IMR-90 (cell line): ENCODE measurements around the gene FAM81A. TPM values are rescaled to one million over a fixed set of nuclear protein-coding genes. Genes with fewer than 3 reads are reported as not detected.

Source experiments
- ATAC-seq: fragments of 200-7000 bp; cut with Tn5 transposase; 2 replicates; pipeline ENCODE4 v1.9.1; 2020; ENCODE audit warnings: low read depth, mild to moderate bottlenecking, moderate library complexity
- BruUV-seq: library from RNA; stranded (reverse); fragments of 400-500 nt; replicated peaks from 2 replicates; lab custom pipeline; 2021; lab: Mats Ljungman, UMichigan
- CTCF ChIA-PET: fragments of 300-600 bp; formaldehyde crosslinking; extraction: SDS; loops from one replicate; lab custom pipeline; 2021; ENCODE audit warnings: antibody characterized with exemption; lab: Yijun Ruan, JAX
- POLR2A ChIA-PET: fragments of 300-600 bp; sonication (Branson Sonifier 250); formaldehyde crosslinking; loops from one replicate; lab custom pipeline; 2022; ENCODE audit warnings: antibody characterized with exemption; ENCODE audit not compliant: unreplicated experiment; lab: Charles Lee
- DNase-seq: peaks from one replicate; pipeline ENCODE4 v3.0.0; 2013
- H2AFZ ChIP-seq: replicated peaks from 2 replicates; pipeline ENCODE3; 2013; ENCODE audit warnings: low read length, mild to moderate bottlenecking; ENCODE audit not compliant: poor library complexity
- H2AK5ac ChIP-seq: 2 replicates; pipeline ENCODE4 v1.6.1; 2013; ENCODE audit warnings: low read depth, low read length, inconsistent platforms
- H2AK9ac ChIP-seq: replicated peaks from 2 replicates; pipeline ENCODE3; 2013; ENCODE audit warnings: mild to moderate bottlenecking, low read depth, low read length, moderate library complexity; ENCODE audit not compliant: poor library complexity
- H2BK120ac ChIP-seq: 2 replicates; pipeline ENCODE4 v1.6.1; 2013; ENCODE audit warnings: low read depth, low read length, inconsistent platforms
- H2BK15ac ChIP-seq: 3 replicates; pipeline ENCODE4 v1.6.1; 2013; ENCODE audit warnings: low read depth, low read length, inconsistent platforms
- H2BK20ac ChIP-seq: 2 replicates; pipeline ENCODE4 v1.6.1; 2013; ENCODE audit warnings: low read depth, mild to moderate bottlenecking, inconsistent platforms, low read length, moderate library complexity
- H2BK5ac ChIP-seq: 2 replicates; pipeline ENCODE4 v1.6.1; 2013; ENCODE audit warnings: mild to moderate bottlenecking, low read depth, low read length, inconsistent platforms; ENCODE audit not compliant: poor library complexity, severe bottlenecking
- H3K14ac ChIP-seq: replicated peaks from 2 replicates; pipeline ENCODE4 v1.6.1; 2013; ENCODE audit warnings: low read depth, low read length, inconsistent platforms
- H3K18ac ChIP-seq: 2 replicates; pipeline ENCODE4 v1.6.1; 2013; ENCODE audit warnings: low read depth, low read length, control low read depth
- H3K23ac ChIP-seq: 2 replicates; pipeline ENCODE4 v1.6.1; 2013; ENCODE audit warnings: low read depth, low read length, inconsistent platforms
- H3K27ac ChIP-seq: 2 replicates; pipeline ENCODE4 v1.5.1; 2013; ENCODE audit warnings: mild to moderate bottlenecking, control low read depth, low read length; ENCODE audit not compliant: insufficient read depth
- H3K27me3 ChIP-seq: 2 replicates; pipeline ENCODE4 v1.6.1; 2013; ENCODE audit warnings: low read length; ENCODE audit not compliant: control insufficient read depth, insufficient read depth
- H3K36me3 ChIP-seq: 2 replicates; pipeline ENCODE4 v1.6.1; 2013; ENCODE audit warnings: low read length, mixed read lengths; ENCODE audit not compliant: control insufficient read depth, insufficient read depth
- H3K4ac ChIP-seq: 2 replicates; pipeline ENCODE4 v1.6.1; 2013; ENCODE audit warnings: low read depth, low read length, inconsistent platforms
- H3K4me1 ChIP-seq: 2 replicates; pipeline ENCODE4 v1.6.1; 2013; ENCODE audit warnings: low read length, mixed read lengths; ENCODE audit not compliant: control insufficient read depth, insufficient read depth
- H3K4me2 ChIP-seq: 2 replicates; pipeline ENCODE4 v1.6.1; 2013; ENCODE audit warnings: low read depth, mild to moderate bottlenecking, control low read depth, low read length, moderate library complexity
- H3K4me3 ChIP-seq: 2 replicates; pipeline ENCODE4 v1.5.1; 2013; ENCODE audit warnings: low read depth, mild to moderate bottlenecking, control low read depth, low read length, moderate library complexity; ENCODE audit not compliant: insufficient read depth
- H3K56ac ChIP-seq: 2 replicates; pipeline ENCODE4 v1.6.1; 2013; ENCODE audit warnings: low read length, inconsistent platforms; ENCODE audit not compliant: insufficient read depth; ENCODE audit errors: extremely low read depth
- H3K79me1 ChIP-seq, 2 experiments: 2 replicates each; pipeline ENCODE4 v1.6.1; 2013; ENCODE audit warnings: low read length in 2 of 2, inconsistent platforms in 1 of 2, low read depth in 1 of 2
- H3K9ac ChIP-seq: 2 replicates; pipeline ENCODE4 v1.6.1; 2013; ENCODE audit warnings: low read depth, low read length, control low read depth
- H3K9me1 ChIP-seq: 2 replicates; pipeline ENCODE4 v1.6.1; 2013; ENCODE audit warnings: low read length, inconsistent platforms; ENCODE audit not compliant: insufficient read depth
- H3K9me3 ChIP-seq: 2 replicates; pipeline ENCODE4 v1.6.1; 2013; ENCODE audit warnings: low read length; ENCODE audit not compliant: control insufficient read depth, insufficient read depth
- H4K20me1 ChIP-seq: 2 replicates; pipeline ENCODE4 v1.6.1; 2013; ENCODE audit warnings: low read length, inconsistent platforms; ENCODE audit not compliant: insufficient read depth
- H4K5ac ChIP-seq: 2 replicates; pipeline ENCODE4 v1.6.1; 2013; ENCODE audit warnings: mild to moderate bottlenecking, low read depth, low read length, control low read depth
- H4K8ac ChIP-seq, 2 experiments: 2 replicates each; pipeline ENCODE4 v1.6.1; 2013; ENCODE audit warnings: low read depth in 2 of 2, low read length in 2 of 2, control low read depth in 1 of 2, inconsistent platforms in 1 of 2
- H4K91ac ChIP-seq: 2 replicates; pipeline ENCODE4 v1.6.1; 2013; ENCODE audit warnings: low read depth, low read length, inconsistent platforms; ENCODE audit not compliant: insufficient read depth
- BHLHE40 ChIP-seq: fragments of 150-350 bp; IDR thresholded peaks from 2 replicates; pipeline ENCODE4 v1.6.1; 2016; ENCODE audit warnings: mild to moderate bottlenecking, low read depth, low read length
- CEBPB ChIP-seq: IDR thresholded peaks from 2 replicates; pipeline ENCODE4 v1.6.1; 2012; ENCODE audit warnings: low read depth, low read length, improper control_type of control experiment
- CHD1 ChIP-seq: IDR thresholded peaks from 2 replicates; pipeline ENCODE4 v1.6.1; 2012; ENCODE audit warnings: low read depth, low read length, improper control_type of control experiment
- FOS ChIP-seq: fragments of 150-350 bp; IDR thresholded peaks from 2 replicates; pipeline ENCODE4 v1.6.1; 2016; ENCODE audit warnings: low read depth, low read length
- MAFK ChIP-seq: IDR thresholded peaks from 2 replicates; pipeline ENCODE4 v1.6.1; 2012; ENCODE audit warnings: low read depth, low read length, improper control_type of control experiment
- MAZ ChIP-seq: IDR thresholded peaks from 2 replicates; pipeline ENCODE4 v1.6.1; 2012; ENCODE audit warnings: low read depth, mild to moderate bottlenecking, low read length, improper control_type of control experiment, moderate library complexity, borderline replicate concordance
- MXI1 ChIP-seq: IDR thresholded peaks from 2 replicates; pipeline ENCODE4 v1.6.1; 2012; ENCODE audit warnings: low read depth, mild to moderate bottlenecking, low read length, moderate library complexity, borderline replicate concordance
- NFE2L2 ChIP-seq: fragments of 150-350 bp; IDR thresholded peaks from 2 replicates; pipeline ENCODE4 v1.6.1; 2016; ENCODE audit warnings: low read depth, mild to moderate bottlenecking, low read length
- POLR2A ChIP-seq: IDR thresholded peaks from 2 replicates; pipeline ENCODE4 v1.6.1; 2012; ENCODE audit warnings: mild to moderate bottlenecking, low read depth, low read length
- RAD21 ChIP-seq: IDR thresholded peaks from 2 replicates; pipeline ENCODE4 v1.6.1; 2012; ENCODE audit warnings: low read length, improper control_type of control experiment
- RCOR1 ChIP-seq: IDR thresholded peaks from 2 replicates; pipeline ENCODE4 v1.6.1; 2012; ENCODE audit warnings: mild to moderate bottlenecking, low read length, improper control_type of control experiment; ENCODE audit not compliant: insufficient replicate concordance
- RFX5 ChIP-seq: IDR thresholded peaks from 2 replicates; pipeline ENCODE4 v1.8.0; 2012; ENCODE audit warnings: low read depth, mild to moderate bottlenecking, low read length, moderate library complexity
- SMC3 ChIP-seq: fragments of 150-350 bp; IDR thresholded peaks from 2 replicates; pipeline ENCODE4 v1.6.1; 2016; ENCODE audit warnings: low read depth, mild to moderate bottlenecking, antibody characterized with exemption, low read length, moderate library complexity
- WGBS, 2 experiments: methylation state at CpG; one replicate each; pipeline versions ENCODE4 v1.1.5 to v1.1.7; 2013; ENCODE audit warnings: missing lambda C conversion rate in 2 of 2; ENCODE audit not compliant: insufficient read length in 1 of 2; ENCODE audit errors: extremely low coverage in 2 of 2; 5-methylcytosine and 5-hydroxymethylcytosine counted together
- dilution Hi-C: fragments of 300-500 bp; cut with HindIII; formaldehyde crosslinking; loops from one replicate; pipeline ENCODE4 v1.14.3; 2018; ENCODE audit warnings: low sequenced_read_pairs; ENCODE audit not compliant: unreplicated experiment
- in situ Hi-C: fragments of 300-500 bp; cut with MboI; formaldehyde crosslinking; loops from 3 replicates; pipeline ENCODE4 v1.14.3; 2019; ENCODE audit warnings: low sequenced_read_pairs, inconsistent platforms, mixed read lengths
- intact Hi-C: fragments of 100-400 bp; cut with micrococcal nuclease; formaldehyde crosslinking; loops from 2 replicates; pipeline ENCODE4 v1.10.0; 2022
- polyA plus RNA-seq, 3 experiments: library from polyadenylated mRNA; depleted of rRNA; stranded (reverse); fragments of >200 nt; gene quantifications; 2 replicates each; pipeline ENCODE4 v1.2.3, GENCODE V29; 2012; ENCODE audit warnings: low replicate concordance in 1 of 3
- total RNA-seq: library from RNA; depleted of rRNA; stranded (reverse); fragments of >200 nt; gene quantifications from 2 replicates; pipeline ENCODE4 v1.2.3, GENCODE V29; 2012
- TF ChIP-seq, protein P1 (sequence below): conservative IDR thresholded peaks from 2 replicates; pipeline ENCODE4 v1.5.1; 2012; ENCODE audit warnings: mild to moderate bottlenecking, low read depth, low read length, improper control_type of control experiment
- TF ChIP-seq, protein P2 (sequence below): fragments of 150-350 bp; IDR thresholded peaks from 2 replicates; pipeline ENCODE4 v1.6.1; 2016; ENCODE audit warnings: low read depth, mild to moderate bottlenecking, low read length, moderate library complexity, borderline replicate concordance
- TF ChIP-seq, protein P3 (sequence below): fragments of 150-350 bp; IDR thresholded peaks from 2 replicates; pipeline ENCODE4 v1.6.1; 2017; ENCODE audit warnings: mild to moderate bottlenecking, antibody characterized with exemption, low read length, low read depth

FAM81A gene
- total and polyA plus RNA-seq, 2 of the 4 experiments (the other 2 are of a cell fraction): not detected

DNA sequence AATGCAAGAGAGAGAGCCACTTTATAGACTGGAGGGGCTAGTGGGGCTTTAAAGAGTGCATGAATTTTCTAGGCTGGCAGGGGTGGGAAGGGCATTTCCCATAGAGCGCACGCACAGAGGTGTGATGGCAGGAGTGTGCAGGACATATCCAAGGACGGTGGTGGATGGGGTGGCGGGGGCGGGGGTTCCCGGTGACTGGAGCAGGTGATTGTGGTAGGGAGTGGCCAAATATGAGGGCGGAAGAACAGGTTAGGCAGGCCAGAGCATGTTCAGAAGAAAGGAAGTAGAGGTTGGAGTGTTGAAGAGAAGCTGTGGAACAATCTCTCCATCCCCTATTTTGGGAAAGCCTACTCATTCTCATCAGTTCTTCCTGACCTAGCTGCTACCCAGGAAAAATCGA, 18.1 kb downstream of the FAM81A start:
- no peak overlapping the region for H2BK120ac ChIP-seq
- no peak overlapping the region for H2BK15ac ChIP-seq
- no peak overlapping the region for H4K5ac ChIP-seq

More for the DNA sequence above, 18.1 kb downstream of the FAM81A start:
- no peaks in the 10 kb centered on the region for H3K9me3 ChIP-seq
- TF ChIP-seq FOS (no peak), NFE2L2 (no peak), SMC3 (no peak), BHLHE40 (no peak), MXI1 (no peak), CHD1 (no peak), MAFK (no peak), POLR2A (no peak), RFX5 (no peak), CEBPB (no peak), RCOR1 (no peak), MAZ (no peak), RAD21 (no peak)
- TF ChIP-seq, protein P1, sequence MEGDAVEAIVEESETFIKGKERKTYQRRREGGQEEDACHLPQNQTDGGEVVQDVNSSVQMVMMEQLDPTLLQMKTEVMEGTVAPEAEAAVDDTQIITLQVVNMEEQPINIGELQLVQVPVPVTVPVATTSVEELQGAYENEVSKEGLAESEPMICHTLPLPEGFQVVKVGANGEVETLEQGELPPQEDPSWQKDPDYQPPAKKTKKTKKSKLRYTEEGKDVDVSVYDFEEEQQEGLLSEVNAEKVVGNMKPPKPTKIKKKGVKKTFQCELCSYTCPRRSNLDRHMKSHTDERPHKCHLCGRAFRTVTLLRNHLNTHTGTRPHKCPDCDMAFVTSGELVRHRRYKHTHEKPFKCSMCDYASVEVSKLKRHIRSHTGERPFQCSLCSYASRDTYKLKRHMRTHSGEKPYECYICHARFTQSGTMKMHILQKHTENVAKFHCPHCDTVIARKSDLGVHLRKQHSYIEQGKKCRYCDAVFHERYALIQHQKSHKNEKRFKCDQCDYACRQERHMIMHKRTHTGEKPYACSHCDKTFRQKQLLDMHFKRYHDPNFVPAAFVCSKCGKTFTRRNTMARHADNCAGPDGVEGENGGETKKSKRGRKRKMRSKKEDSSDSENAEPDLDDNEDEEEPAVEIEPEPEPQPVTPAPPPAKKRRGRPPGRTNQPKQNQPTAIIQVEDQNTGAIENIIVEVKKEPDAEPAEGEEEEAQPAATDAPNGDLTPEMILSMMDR: no peak
- TF ChIP-seq, protein P2, sequence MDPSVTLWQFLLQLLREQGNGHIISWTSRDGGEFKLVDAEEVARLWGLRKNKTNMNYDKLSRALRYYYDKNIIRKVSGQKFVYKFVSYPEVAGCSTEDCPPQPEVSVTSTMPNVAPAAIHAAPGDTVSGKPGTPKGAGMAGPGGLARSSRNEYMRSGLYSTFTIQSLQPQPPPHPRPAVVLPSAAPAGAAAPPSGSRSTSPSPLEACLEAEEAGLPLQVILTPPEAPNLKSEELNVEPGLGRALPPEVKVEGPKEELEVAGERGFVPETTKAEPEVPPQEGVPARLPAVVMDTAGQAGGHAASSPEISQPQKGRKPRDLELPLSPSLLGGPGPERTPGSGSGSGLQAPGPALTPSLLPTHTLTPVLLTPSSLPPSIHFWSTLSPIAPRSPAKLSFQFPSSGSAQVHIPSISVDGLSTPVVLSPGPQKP: no peak
- TF ChIP-seq, protein P3, sequence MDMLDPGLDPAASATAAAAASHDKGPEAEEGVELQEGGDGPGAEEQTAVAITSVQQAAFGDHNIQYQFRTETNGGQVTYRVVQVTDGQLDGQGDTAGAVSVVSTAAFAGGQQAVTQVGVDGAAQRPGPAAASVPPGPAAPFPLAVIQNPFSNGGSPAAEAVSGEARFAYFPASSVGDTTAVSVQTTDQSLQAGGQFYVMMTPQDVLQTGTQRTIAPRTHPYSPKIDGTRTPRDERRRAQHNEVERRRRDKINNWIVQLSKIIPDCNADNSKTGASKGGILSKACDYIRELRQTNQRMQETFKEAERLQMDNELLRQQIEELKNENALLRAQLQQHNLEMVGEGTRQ: no peak
- H2AK9ac ChIP-seq: no peak overlapping the region
- in situ Hi-C loops: no loop called here
- H2BK5ac ChIP-seq: no peak overlapping the region
- no peak overlapping the region for H3K9ac ChIP-seq
- H2AFZ ChIP-seq: no peak overlapping the region
- intact Hi-C loops: no loop called here
- DNase-seq (no peak), ATAC-seq (no peak)
- no peak overlapping the region for H2AK5ac ChIP-seq
- peaks cover 10% of the 10 kb centered on the region for H3K27me3 ChIP-seq
- no peak overlapping the region for H3K4ac ChIP-seq
- no peaks in the 10 kb centered on the region for H3K79me1 ChIP-seq
- H4K91ac ChIP-seq: no peak overlapping the region
- no peak overlapping the region for H3K27ac ChIP-seq
- H3K36me3 ChIP-seq: no peaks in the 10 kb centered on the region
- no peaks in the 10 kb centered on the region for H3K9me1 ChIP-seq
- no peak overlapping the region for H3K14ac ChIP-seq
- H3K4me2 ChIP-seq: no peak overlapping the region
- dilution Hi-C loops: no loop called here
- no peak overlapping the region for H3K18ac ChIP-seq
- H4K20me1 ChIP-seq: no peaks in the 10 kb centered on the region
- WGBS, 2 experiments: 40% methylated on average over 1 of the region's 8 CpGs; no CpG with 5 or more reads in 1 of the 2 experiments
- ChIA-PET CTCF (no interaction called here), POLR2A (no interaction called here)
- H4K8ac ChIP-seq: no peak overlapping the region
- no peak overlapping the region for H3K56ac ChIP-seq
- H2BK20ac ChIP-seq: no peak overlapping the region
- BruUV-seq: no TSS peak
- H3K4me3 ChIP-seq: no peak overlapping the region
- no peak overlapping the region for H3K23ac ChIP-seq
- H3K4me1 ChIP-seq: no peaks in the 10 kb centered on the region
